HepG2 (cell line): Measurements from ENCODE around the gene ARHGAP26. TPM values are rescaled to one million over a fixed set of nuclear protein-coding genes. Genes with fewer than 3 reads are reported as not detected.

Experiments used
- ATAC-seq: fragments of 200-7000 bp; cut with Tn5 transposase; 3 replicates; pipeline ENCODE4 v1.9.1; 2020; ENCODE audit warnings: mild to moderate bottlenecking, moderate library complexity
- BruUV-seq: library from RNA; stranded (reverse); fragments of 400-500 nt; replicated peaks from 2 replicates; lab custom pipeline; 2021; lab: Mats Ljungman, UMichigan
- CTCF ChIA-PET: fragments of 300-600 bp; formaldehyde crosslinking; extraction: SDS; loops from one replicate; lab custom pipeline; 2021; ENCODE audit warnings: low total read pairs, inconsistent platforms, low intra/inter-chr PET ratio; lab: Yijun Ruan, JAX
- POLR2A ChIA-PET: fragments of 350-600 bp; sonication (Branson Sonifier 250); formaldehyde crosslinking; loops from one replicate; lab custom pipeline; 2020; ENCODE audit warnings: antibody characterized with exemption, inconsistent platforms; lab: Yijun Ruan, JAX
- DNase-seq: peaks from one replicate; pipeline ENCODE4 v3.0.0-alpha.2; 2015; ENCODE audit warnings: low spot score
- FAIRE-seq: peaks from 3 replicates; lab custom pipeline; 2011; peaks lifted over from hg19 to GRCh38; lab: Jason Lieb, UNC
- H2AFZ ChIP-seq: one replicate; pipeline ENCODE4 v1.6.1; 2011; ENCODE audit warnings: low read length, inconsistent platforms
- H3K27ac ChIP-seq: fragments of 300-600 bp; 3 replicates; pipeline ENCODE4 v1.8.0; 2011; ENCODE audit warnings: mixed run types, mild to moderate bottlenecking, mixed read lengths, low read length, inconsistent platforms; ENCODE audit not compliant: insufficient read depth; ENCODE audit errors: extremely low read length
- H3K27me3 ChIP-seq, 2 experiments: fragments of 200-600 bp in 1 of 2; 2 replicates in 1 of 2; 3 replicates in 1 of 2; pipeline versions ENCODE4 v1.6.0 to v1.8.0; 2011; ENCODE audit warnings: low read length in 2 of 2, mild to moderate bottlenecking in 2 of 2, moderate library complexity in 2 of 2, inconsistent platforms in 1 of 2; ENCODE audit not compliant: insufficient read depth in 2 of 2, control insufficient read depth in 1 of 2
- H3K36me3 ChIP-seq, 2 experiments: fragments of 200-600 bp in 1 of 2; replicated peaks in 1 of 2; 2 replicates in 1 of 2; 3 replicates in 1 of 2; pipeline versions ENCODE4 v1.5.1 to v1.8.0; 2011; ENCODE audit warnings: low read length in 2 of 2, inconsistent platforms in 1 of 2; ENCODE audit not compliant: insufficient read depth in 2 of 2, control insufficient read depth in 1 of 2
- H3K4me1 ChIP-seq: 2 replicates; pipeline ENCODE4 v1.5.1; 2012; ENCODE audit warnings: low read length, inconsistent platforms; ENCODE audit not compliant: insufficient read depth
- H3K4me2 ChIP-seq: 2 replicates; pipeline ENCODE4 v1.6.0; 2011; ENCODE audit warnings: low read depth, low read length, inconsistent platforms
- H3K4me3 ChIP-seq, 3 experiments: fragments of 200-600 bp in 1 of 3; sonication (generic), shearing (Covaris generic) in 1 of 3; replicated peaks in 1 of 3; 2 replicates each; pipeline ENCODE4 v1.5.1; 2011 to 2016; ENCODE audit warnings: low read length in 3 of 3, inconsistent platforms in 2 of 3, low read depth in 2 of 3, mild to moderate bottlenecking in 2 of 3, control low read depth in 1 of 3, mixed read lengths in 1 of 3; ENCODE audit not compliant: insufficient read depth in 1 of 3
- H3K79me2 ChIP-seq: one replicate; pipeline ENCODE4 v1.6.1; 2011; ENCODE audit warnings: low read length, inconsistent platforms; ENCODE audit not compliant: insufficient read depth
- H3K9ac ChIP-seq: 2 replicates; pipeline ENCODE4 v1.6.0; 2011; ENCODE audit warnings: mild to moderate bottlenecking, low read depth, low read length, inconsistent platforms; ENCODE audit not compliant: insufficient read depth
- H3K9me3 ChIP-seq: 2 replicates; pipeline ENCODE4 v1.5.1; 2012; ENCODE audit warnings: mild to moderate bottlenecking, low read length
- H4K20me1 ChIP-seq: 2 replicates; pipeline ENCODE4 v1.6.0; 2011; ENCODE audit warnings: inconsistent platforms, mild to moderate bottlenecking, low read length, moderate library complexity; ENCODE audit not compliant: insufficient read depth
- CHD4 ChIP-seq: fragments of 200-600 bp; sonication (generic); IDR thresholded peaks from 2 replicates; pipeline ENCODE4 v1.7.0; 2017; ENCODE audit warnings: mild to moderate bottlenecking, low read length, borderline replicate concordance
- FOXA3 ChIP-seq: IDR thresholded peaks from 2 replicates; pipeline ENCODE4 v1.6.1; 2016; ENCODE audit warnings: missing genetic modification reagents, missing compliant biosample characterization
- MAF1 ChIP-seq: sonication (generic); formaldehyde crosslinking; IDR thresholded peaks from 2 replicates; pipeline ENCODE4 v1.5.0; 2020; ENCODE audit warnings: missing genetic modification reagents, borderline replicate concordance
- MAFF ChIP-seq: IDR thresholded peaks from 2 replicates; pipeline ENCODE4 v1.6.1; 2011; ENCODE audit warnings: low read depth, low read length, improper control_type of control experiment
- MIER2 ChIP-seq: IDR thresholded peaks from 2 replicates; pipeline ENCODE4 v1.6.1; 2016; ENCODE audit warnings: missing biosample characterization, missing genetic modification reagents
- RCOR2 ChIP-seq: IDR thresholded peaks from 2 replicates; pipeline ENCODE4 v1.6.1; 2016; ENCODE audit warnings: missing biosample characterization, missing genetic modification reagents
- TCF7L2 ChIP-seq: IDR thresholded peaks from 2 replicates; pipeline ENCODE4 v1.6.1; 2011; ENCODE audit warnings: mild to moderate bottlenecking, low read depth, low read length, moderate library complexity
- ZNF12 ChIP-seq: sonication (generic); formaldehyde crosslinking; IDR thresholded peaks from 2 replicates; pipeline ENCODE4 v1.5.0; 2020; ENCODE audit warnings: missing genetic modification reagents
- ZNF20 ChIP-seq: sonication (generic); formaldehyde crosslinking; IDR thresholded peaks from 2 replicates; pipeline ENCODE4 v1.4.0; 2020; ENCODE audit warnings: mild to moderate bottlenecking, moderate library complexity, missing genetic modification reagents
- ZNF674 ChIP-seq: sonication (generic); formaldehyde crosslinking; IDR thresholded peaks from 2 replicates; pipeline ENCODE4 v1.5.0; 2020; ENCODE audit warnings: low read depth, mild to moderate bottlenecking, missing genetic modification reagents
- ZNF746 ChIP-seq: sonication (generic); formaldehyde crosslinking; IDR thresholded peaks from 2 replicates; pipeline ENCODE4 v1.8.0; 2022; ENCODE audit warnings: mild to moderate bottlenecking, missing genetic modification reagents
- ZSCAN25 ChIP-seq: sonication (generic); formaldehyde crosslinking; IDR thresholded peaks from 2 replicates; pipeline ENCODE4 v1.8.0; 2022; ENCODE audit warnings: mild to moderate bottlenecking, missing genetic modification reagents
- WGBS: methylation state at CpG from one replicate; pipeline ENCODE4 v1.1.6; 2017; ENCODE audit warnings: low lambda C conversion rate; 5-methylcytosine and 5-hydroxymethylcytosine counted together
- in situ Hi-C: cut with HindIII; loops from 2 replicates; pipeline ENCODE4 v1.10.0; 2017; ENCODE audit warnings: low pct_unique_long_range_greater_than_20kb; ENCODE audit not compliant: extremely low pct_ligation_motif_present
- intact Hi-C: fragments of 100-400 bp; cut with micrococcal nuclease; formaldehyde crosslinking; loops from one replicate; pipeline ENCODE4 v1.10.0; 2022; ENCODE audit not compliant: unreplicated experiment
- polyA plus RNA-seq, 8 experiments: library from polyadenylated mRNA; depleted of rRNA in 3 of 8; stranded (reverse) in 7 of 8; unstranded in 1 of 8; fragments of >200 nt; fragmentation: Illumina TruSeq in 4 of 8; extraction: Trizol in 4 of 8; gene quantifications; 2 replicates each; pipeline versions ENCODE4 v1.2.1 to v1.2.3, GENCODE V29; 2011 to 2016; ENCODE audit warnings: low read depth in 4 of 8, missing spikeins in 1 of 8, mixed read lengths in 1 of 8; ENCODE audit not compliant: insufficient read depth in 1 of 8
- total RNA-seq, 5 experiments: library from RNA; depleted of rRNA; stranded (reverse); fragments of >200 nt; fragmentation: Illumina TruSeq; extraction: Trizol; gene quantifications; 2 replicates each; pipeline ENCODE4 v1.2.3, GENCODE V29; 2016; ENCODE audit warnings: low read depth in 1 of 5
- TF ChIP-seq, protein P1 (sequence below): sonication (generic); formaldehyde crosslinking; IDR thresholded peaks from 2 replicates; pipeline ENCODE4 v1.4.0; 2020; ENCODE audit warnings: low read depth, missing genetic modification reagents
- TF ChIP-seq, protein P2 (sequence below): sonication (generic); formaldehyde crosslinking; IDR thresholded peaks from 2 replicates; pipeline ENCODE4 v1.4.0; 2020; ENCODE audit warnings: missing genetic modification reagents, mild to moderate bottlenecking, borderline replicate concordance
- TF ChIP-seq, protein P3 (sequence below): sonication (generic); formaldehyde crosslinking; conservative IDR thresholded peaks from 2 replicates; pipeline ENCODE4 v1.8.1; 2023; ENCODE audit warnings: missing genetic modification reagents
- TF ChIP-seq, protein P4 (sequence below): sonication (generic); formaldehyde crosslinking; IDR thresholded peaks from 2 replicates; pipeline ENCODE4 v1.5.1; 2020; ENCODE audit warnings: mild to moderate bottlenecking, moderate library complexity, missing genetic modification reagents

ARHGAP26 gene
- total and polyA plus RNA-seq, 2 of the 13 experiments (the other 11 are each of a cell fraction or from before 2014, with no cell fraction given): 9.6 to 18.2 TPM

DNA sequence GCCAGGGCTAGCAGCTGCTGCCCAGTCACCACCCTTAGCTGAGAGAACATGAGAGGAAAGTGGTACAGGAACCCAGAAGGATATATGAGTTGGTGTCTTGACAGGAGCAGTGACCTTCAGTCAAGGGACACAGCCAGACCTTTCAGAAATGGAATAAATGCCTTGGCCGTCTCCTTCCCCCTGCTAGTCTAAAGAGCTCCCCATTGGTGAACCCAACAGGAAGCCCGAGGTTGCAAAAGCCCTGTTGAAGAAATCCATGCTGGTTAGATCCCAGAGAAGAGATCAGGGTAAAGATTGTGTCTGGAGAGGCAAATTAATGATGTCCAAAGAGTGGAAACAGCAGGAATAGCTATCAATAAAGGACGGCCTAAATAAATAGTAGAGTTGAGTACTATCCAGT is 388.9 kb downstream of the ARHGAP26 start:
- in situ Hi-C loops (no loop called here), intact Hi-C loops (no loop called here)
- Histone ChIP-seq H3K4me2 (no peak overlapping the region), H3K36me3 (no peaks in the 10 kb centered on the region; a peak in 1 of 5 replicates), H3K4me1 (0 out of 2 replicates have a peak, but pooled peaks cover 5% of the 10 kb centered on the region), H3K9me3 (no peaks in the 10 kb centered on the region), H3K79me2 (no peaks in the 10 kb centered on the region), H3K9ac (no peak overlapping the region), H3K27me3 (no peaks in the 10 kb centered on the region), H3K27ac (no peak overlapping the region), H3K4me3 (no peak overlapping the region), H4K20me1 (no peaks in the 10 kb centered on the region), H2AFZ (no peak overlapping the region)
- 67% methylated on average over 3 of the region's 3 CpGs for WGBS
- DNase-seq: no peak
- no peak for TF ChIP-seq ZNF12 (CRISPR knock-in tag)
- TF ChIP-seq, protein P1, sequence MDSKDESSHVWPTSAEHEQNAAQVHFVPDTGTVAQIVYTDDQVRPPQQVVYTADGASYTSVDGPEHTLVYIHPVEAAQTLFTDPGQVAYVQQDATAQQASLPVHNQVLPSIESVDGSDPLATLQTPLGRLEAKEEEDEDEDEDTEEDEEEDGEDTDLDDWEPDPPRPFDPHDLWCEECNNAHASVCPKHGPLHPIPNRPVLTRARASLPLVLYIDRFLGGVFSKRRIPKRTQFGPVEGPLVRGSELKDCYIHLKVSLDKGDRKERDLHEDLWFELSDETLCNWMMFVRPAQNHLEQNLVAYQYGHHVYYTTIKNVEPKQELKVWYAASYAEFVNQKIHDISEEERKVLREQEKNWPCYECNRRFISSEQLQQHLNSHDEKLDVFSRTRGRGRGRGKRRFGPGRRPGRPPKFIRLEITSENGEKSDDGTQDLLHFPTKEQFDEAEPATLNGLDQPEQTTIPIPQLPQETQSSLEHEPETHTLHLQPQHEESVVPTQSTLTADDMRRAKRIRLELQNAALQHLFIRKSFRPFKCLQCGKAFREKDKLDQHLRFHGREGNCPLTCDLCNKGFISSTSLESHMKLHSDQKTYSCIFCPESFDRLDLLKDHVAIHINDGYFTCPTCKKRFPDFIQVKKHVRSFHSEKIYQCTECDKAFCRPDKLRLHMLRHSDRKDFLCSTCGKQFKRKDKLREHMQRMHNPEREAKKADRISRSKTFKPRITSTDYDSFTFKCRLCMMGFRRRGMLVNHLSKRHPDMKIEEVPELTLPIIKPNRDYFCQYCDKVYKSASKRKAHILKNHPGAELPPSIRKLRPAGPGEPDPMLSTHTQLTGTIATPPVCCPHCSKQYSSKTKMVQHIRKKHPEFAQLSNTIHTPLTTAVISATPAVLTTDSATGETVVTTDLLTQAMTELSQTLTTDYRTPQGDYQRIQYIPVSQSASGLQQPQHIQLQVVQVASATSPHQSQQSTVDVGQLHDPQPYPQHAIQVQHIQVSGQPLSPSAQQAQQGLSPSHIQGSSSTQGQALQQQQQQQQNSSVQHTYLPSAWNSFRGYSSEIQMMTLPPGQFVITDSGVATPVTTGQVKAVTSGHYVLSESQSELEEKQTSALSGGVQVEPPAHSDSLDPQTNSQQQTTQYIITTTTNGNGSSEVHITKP: no peak
- TF ChIP-seq TCF7L2: no peak
- no peak for TF ChIP-seq ZSCAN25 (CRISPR knock-in tag)
- TF ChIP-seq ZNF746 (CRISPR knock-in tag): no peak
- TF ChIP-seq, protein P2, sequence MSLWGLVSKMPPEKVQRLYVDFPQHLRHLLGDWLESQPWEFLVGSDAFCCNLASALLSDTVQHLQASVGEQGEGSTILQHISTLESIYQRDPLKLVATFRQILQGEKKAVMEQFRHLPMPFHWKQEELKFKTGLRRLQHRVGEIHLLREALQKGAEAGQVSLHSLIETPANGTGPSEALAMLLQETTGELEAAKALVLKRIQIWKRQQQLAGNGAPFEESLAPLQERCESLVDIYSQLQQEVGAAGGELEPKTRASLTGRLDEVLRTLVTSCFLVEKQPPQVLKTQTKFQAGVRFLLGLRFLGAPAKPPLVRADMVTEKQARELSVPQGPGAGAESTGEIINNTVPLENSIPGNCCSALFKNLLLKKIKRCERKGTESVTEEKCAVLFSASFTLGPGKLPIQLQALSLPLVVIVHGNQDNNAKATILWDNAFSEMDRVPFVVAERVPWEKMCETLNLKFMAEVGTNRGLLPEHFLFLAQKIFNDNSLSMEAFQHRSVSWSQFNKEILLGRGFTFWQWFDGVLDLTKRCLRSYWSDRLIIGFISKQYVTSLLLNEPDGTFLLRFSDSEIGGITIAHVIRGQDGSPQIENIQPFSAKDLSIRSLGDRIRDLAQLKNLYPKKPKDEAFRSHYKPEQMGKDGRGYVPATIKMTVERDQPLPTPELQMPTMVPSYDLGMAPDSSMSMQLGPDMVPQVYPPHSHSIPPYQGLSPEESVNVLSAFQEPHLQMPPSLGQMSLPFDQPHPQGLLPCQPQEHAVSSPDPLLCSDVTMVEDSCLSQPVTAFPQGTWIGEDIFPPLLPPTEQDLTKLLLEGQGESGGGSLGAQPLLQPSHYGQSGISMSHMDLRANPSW (CRISPR knock-in tag): no peak
- no peak for TF ChIP-seq MAF1 (CRISPR knock-in tag)
- no peak for TF ChIP-seq MAFF
- TF ChIP-seq, protein P3, sequence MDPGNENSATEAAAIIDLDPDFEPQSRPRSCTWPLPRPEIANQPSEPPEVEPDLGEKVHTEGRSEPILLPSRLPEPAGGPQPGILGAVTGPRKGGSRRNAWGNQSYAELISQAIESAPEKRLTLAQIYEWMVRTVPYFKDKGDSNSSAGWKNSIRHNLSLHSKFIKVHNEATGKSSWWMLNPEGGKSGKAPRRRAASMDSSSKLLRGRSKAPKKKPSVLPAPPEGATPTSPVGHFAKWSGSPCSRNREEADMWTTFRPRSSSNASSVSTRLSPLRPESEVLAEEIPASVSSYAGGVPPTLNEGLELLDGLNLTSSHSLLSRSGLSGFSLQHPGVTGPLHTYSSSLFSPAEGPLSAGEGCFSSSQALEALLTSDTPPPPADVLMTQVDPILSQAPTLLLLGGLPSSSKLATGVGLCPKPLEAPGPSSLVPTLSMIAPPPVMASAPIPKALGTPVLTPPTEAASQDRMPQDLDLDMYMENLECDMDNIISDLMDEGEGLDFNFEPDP: no peak
- no peak for TF ChIP-seq RCOR2 (CRISPR knock-in tag)
- TF ChIP-seq CHD4: no peak
- no peak for TF ChIP-seq ZNF674
- TF ChIP-seq MIER2 (CRISPR knock-in tag): no peak
- TF ChIP-seq FOXA3 (CRISPR knock-in tag): no peak
- TF ChIP-seq ZNF20: no peak
- TF ChIP-seq, protein P4, sequence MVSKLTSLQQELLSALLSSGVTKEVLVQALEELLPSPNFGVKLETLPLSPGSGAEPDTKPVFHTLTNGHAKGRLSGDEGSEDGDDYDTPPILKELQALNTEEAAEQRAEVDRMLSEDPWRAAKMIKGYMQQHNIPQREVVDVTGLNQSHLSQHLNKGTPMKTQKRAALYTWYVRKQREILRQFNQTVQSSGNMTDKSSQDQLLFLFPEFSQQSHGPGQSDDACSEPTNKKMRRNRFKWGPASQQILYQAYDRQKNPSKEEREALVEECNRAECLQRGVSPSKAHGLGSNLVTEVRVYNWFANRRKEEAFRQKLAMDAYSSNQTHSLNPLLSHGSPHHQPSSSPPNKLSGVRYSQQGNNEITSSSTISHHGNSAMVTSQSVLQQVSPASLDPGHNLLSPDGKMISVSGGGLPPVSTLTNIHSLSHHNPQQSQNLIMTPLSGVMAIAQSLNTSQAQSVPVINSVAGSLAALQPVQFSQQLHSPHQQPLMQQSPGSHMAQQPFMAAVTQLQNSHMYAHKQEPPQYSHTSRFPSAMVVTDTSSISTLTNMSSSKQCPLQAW (CRISPR knock-in tag): no peak
- FAIRE-seq: no peak
- ATAC-seq: no peak
- no TSS peak for BruUV-seq
- ChIA-PET POLR2A (no interaction called here), CTCF (no interaction called here)
